GM12891 (cell line): ENCODE measurements around the gene RRAGC. TPM values are rescaled to one million over a fixed set of nuclear protein-coding genes. Genes with fewer than 3 reads are reported as not detected.

ENCODE experiments used
- DNase-seq: peaks from one replicate; pipeline ENCODE4 v3.0.0; 2011; ENCODE audit warnings: low spot score; ENCODE audit not compliant: insufficient read length
- FAIRE-seq: peaks from 2 replicates; lab custom pipeline; 2011; peaks lifted over from hg19 to GRCh38; lab: Jason Lieb, UNC
- PAX5 ChIP-seq: IDR thresholded peaks from 2 replicates; pipeline ENCODE4 v1.6.1; 2011; ENCODE audit warnings: low read length, moderate library complexity, mild to moderate bottlenecking; ENCODE audit not compliant: insufficient read depth, severe bottlenecking
- POLR2A ChIP-seq: IDR thresholded peaks from 2 replicates; pipeline ENCODE4 v1.6.1; 2011; ENCODE audit warnings: low read depth, low read length, control low read depth
- POLR2AphosphoS5 ChIP-seq: IDR thresholded peaks from 2 replicates; pipeline ENCODE4 v1.6.1; 2011; ENCODE audit warnings: low read depth, low read length, control low read depth
- POU2F2 ChIP-seq: IDR thresholded peaks from 2 replicates; pipeline ENCODE4 v1.6.1; 2011; ENCODE audit warnings: low read depth, mild to moderate bottlenecking, control low read depth, low read length, moderate library complexity
- SPI1 ChIP-seq: IDR thresholded peaks from 2 replicates; pipeline ENCODE4 v1.6.1; 2011; ENCODE audit warnings: low read depth, low read length, control low read depth
- TAF1 ChIP-seq: IDR thresholded peaks from 2 replicates; pipeline ENCODE4 v1.6.1; 2011; ENCODE audit warnings: low read depth, low read length, control low read depth
- polyA plus RNA-seq: library from polyadenylated mRNA; unstranded; fragments of >200 nt; gene quantifications from one replicate; pipeline ENCODE4 v1.2.1, GENCODE V29; 2012; ENCODE audit warnings: low read depth, missing spikeins, inconsistent platforms; ENCODE audit not compliant: missing spikeins

Gene RRAGC
- polyA plus RNA-seq, result 10.3 TPM

GRCh38 chr1:38859561-38860453 lies at the start of gene RRAGC:
TSS of gene RRAGC (minus strand) at chr1:38859772. CDS start at chr1:38859646, 126 bp downstream.
- TF ChIP-seq POLR2A, result peak; percentile 53; the same call in 1 of the 2 replicates
- peak; percentile 41; the same call in 1 of the 2 replicates for TF ChIP-seq POLR2AphosphoS5
- TF ChIP-seq TAF1, result peak; percentile 45; the same call in 1 of the 2 replicates
- no peak for TF ChIP-seq POU2F2
- no peak for TF ChIP-seq PAX5
- no peak for TF ChIP-seq SPI1
- FAIRE-seq (peak; percentile 96), DNase-seq (peak; percentile 99)

GRCh38 chr1:38908821-38909220 lies 49.2 kb upstream of the RRAGC start:
- TF ChIP-seq SPI1 (no peak), POLR2AphosphoS5 (no peak), POU2F2 (no peak), PAX5 (no peak), POLR2A (no peak), TAF1 (no peak)
- FAIRE-seq (no peak), DNase-seq (no peak)

- no peak for FAIRE-seq
- TF ChIP-seq POLR2A (no peak), POLR2AphosphoS5 (no peak), PAX5 (no peak), TAF1 (no peak), POU2F2 (no peak), SPI1 (no peak)
These were observed 46.4 kb upstream of the RRAGC start for GRCh38 chr1:38905985-38906384.

GRCh38 chr1:38899560-38899959 lies 40.0 kb upstream of the RRAGC start:
- no peak for DNase-seq
- no peak for FAIRE-seq
- no peak for TF ChIP-seq POU2F2
- TF ChIP-seq PAX5, result no peak
- TF ChIP-seq TAF1, result no peak
- TF ChIP-seq SPI1, result no peak
- no peak for TF ChIP-seq POLR2AphosphoS5
- TF ChIP-seq POLR2A, result no peak

More at GRCh38 chr1:38905985-38906384, 46.4 kb upstream of the RRAGC start:
- DNase-seq, result no peak

- FAIRE-seq, result no peak
- no peak for DNase-seq
- TF ChIP-seq POLR2AphosphoS5 (no peak), POLR2A (no peak), SPI1 (no peak), POU2F2 (no peak), TAF1 (no peak), PAX5 (no peak)
These were observed 39.2 kb upstream of the RRAGC start for GRCh38 chr1:38898653-38899230.

GRCh38 chr1:38896169-38896568 lies 36.6 kb upstream of the RRAGC start:
- FAIRE-seq, result peak; percentile 13
- DNase-seq, result no peak
- TF ChIP-seq POLR2AphosphoS5 (no peak), POLR2A (no peak), POU2F2 (no peak), PAX5 (no peak), SPI1 (no peak), TAF1 (no peak)

- no peak for FAIRE-seq
- DNase-seq, result no peak
- no peak for TF ChIP-seq POLR2AphosphoS5
- TF ChIP-seq SPI1, result no peak
- TF ChIP-seq TAF1, result no peak
- no peak for TF ChIP-seq POLR2A
- no peak for TF ChIP-seq PAX5
- no peak for TF ChIP-seq POU2F2
These were observed 33.4 kb upstream of the RRAGC start for GRCh38 chr1:38892976-38893375.

GRCh38 chr1:38891753-38892152 lies 32.2 kb upstream of the RRAGC start:
- DNase-seq, result no peak
- no peak for TF ChIP-seq PAX5
- TF ChIP-seq POU2F2, result no peak
- TF ChIP-seq POLR2A, result no peak
- no peak for TF ChIP-seq POLR2AphosphoS5
- TF ChIP-seq SPI1, result no peak
- no peak for FAIRE-seq

- DNase-seq (no peak), FAIRE-seq (no peak)
- no peak for TF ChIP-seq POU2F2
These were observed 30.0 kb upstream of the RRAGC start for GRCh38 chr1:38889589-38889988.
